GM06990 (cell line): ENCODE data around the gene CRYGS.
A peak's percentile ranks its signal among the peaks of the same experiment; 100 is the strongest.

Experiments
- DNase-seq: peaks from one replicate; pipeline ENCODE4 v3.0.0-alpha.2; 2011; ENCODE audit not compliant: insufficient read length; ENCODE audit errors: extremely low read depth
- H3K27me3 ChIP-seq: replicated peaks from 2 replicates; pipeline ENCODE4 v1.6.0; 2011; ENCODE audit warnings: low read length; ENCODE audit not compliant: control insufficient read depth, insufficient read depth
- H3K36me3 ChIP-seq: 2 replicates; pipeline ENCODE4 v1.5.1; 2011; ENCODE audit warnings: low read length; ENCODE audit not compliant: control insufficient read depth, insufficient read depth
- H3K4me3 ChIP-seq: replicated peaks from 2 replicates; pipeline ENCODE4 v1.5.1; 2011; ENCODE audit warnings: low read depth, mild to moderate bottlenecking, control low read depth, low read length
- TF ChIP-seq, protein P1 (sequence below): IDR thresholded peaks from 2 replicates; pipeline ENCODE4 v1.5.1; 2011; ENCODE audit warnings: low read length, control low read depth, mild to moderate bottlenecking, inconsistent platforms; ENCODE audit not compliant: insufficient read depth, poor library complexity, severe bottlenecking

CRYGS gene

GRCh38 chr3:186511702-186512101 is 32.5 kb downstream of the CRYGS start:
- H3K27me3 ChIP-seq = no peaks in the 10 kb centered on the region

DNA sequence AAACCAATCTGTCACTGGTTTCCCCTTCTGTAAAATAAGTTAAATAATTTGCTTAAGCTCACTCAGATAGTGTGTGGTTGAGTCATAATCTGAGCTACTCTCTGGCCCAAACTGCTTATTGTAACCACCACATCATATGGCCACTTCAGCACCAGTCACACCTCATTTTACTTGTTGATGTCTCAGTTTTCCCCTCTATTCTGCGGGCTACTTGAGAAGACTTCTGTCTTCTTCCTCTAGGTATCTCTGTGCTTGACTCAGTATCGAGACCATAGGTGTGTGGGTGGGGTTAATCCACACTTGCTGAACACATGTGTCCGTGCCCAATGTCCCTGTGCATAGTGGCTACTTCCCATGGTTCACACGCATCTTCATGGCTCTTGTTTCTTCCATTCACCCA is 32.9 kb downstream of the CRYGS start:
- H3K4me3 ChIP-seq = no peak overlapping the region
- DNase-seq = peak; percentile 67
- no peaks in the 10 kb centered on the region for H3K36me3 ChIP-seq
- no peaks in the 10 kb centered on the region for H3K27me3 ChIP-seq
- TF ChIP-seq, protein P1, sequence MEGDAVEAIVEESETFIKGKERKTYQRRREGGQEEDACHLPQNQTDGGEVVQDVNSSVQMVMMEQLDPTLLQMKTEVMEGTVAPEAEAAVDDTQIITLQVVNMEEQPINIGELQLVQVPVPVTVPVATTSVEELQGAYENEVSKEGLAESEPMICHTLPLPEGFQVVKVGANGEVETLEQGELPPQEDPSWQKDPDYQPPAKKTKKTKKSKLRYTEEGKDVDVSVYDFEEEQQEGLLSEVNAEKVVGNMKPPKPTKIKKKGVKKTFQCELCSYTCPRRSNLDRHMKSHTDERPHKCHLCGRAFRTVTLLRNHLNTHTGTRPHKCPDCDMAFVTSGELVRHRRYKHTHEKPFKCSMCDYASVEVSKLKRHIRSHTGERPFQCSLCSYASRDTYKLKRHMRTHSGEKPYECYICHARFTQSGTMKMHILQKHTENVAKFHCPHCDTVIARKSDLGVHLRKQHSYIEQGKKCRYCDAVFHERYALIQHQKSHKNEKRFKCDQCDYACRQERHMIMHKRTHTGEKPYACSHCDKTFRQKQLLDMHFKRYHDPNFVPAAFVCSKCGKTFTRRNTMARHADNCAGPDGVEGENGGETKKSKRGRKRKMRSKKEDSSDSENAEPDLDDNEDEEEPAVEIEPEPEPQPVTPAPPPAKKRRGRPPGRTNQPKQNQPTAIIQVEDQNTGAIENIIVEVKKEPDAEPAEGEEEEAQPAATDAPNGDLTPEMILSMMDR = no peak

More at GRCh38 chr3:186511702-186512101, 32.5 kb downstream of the CRYGS start:
- Histone ChIP-seq H3K36me3 (no peaks in the 10 kb centered on the region), H3K4me3 (no peak overlapping the region)
- TF ChIP-seq, protein P1 = no peak
- DNase-seq = no peak

GRCh38 chr3:186510374-186511079 is 33.7 kb downstream of the CRYGS start:
- H3K4me3 ChIP-seq = no peak overlapping the region
- H3K27me3 ChIP-seq = no peaks in the 10 kb centered on the region
- peak; percentile 59 for DNase-seq
- TF ChIP-seq, protein P1 = peak; percentile 36
- no peaks in the 10 kb centered on the region for H3K36me3 ChIP-seq

DNA sequence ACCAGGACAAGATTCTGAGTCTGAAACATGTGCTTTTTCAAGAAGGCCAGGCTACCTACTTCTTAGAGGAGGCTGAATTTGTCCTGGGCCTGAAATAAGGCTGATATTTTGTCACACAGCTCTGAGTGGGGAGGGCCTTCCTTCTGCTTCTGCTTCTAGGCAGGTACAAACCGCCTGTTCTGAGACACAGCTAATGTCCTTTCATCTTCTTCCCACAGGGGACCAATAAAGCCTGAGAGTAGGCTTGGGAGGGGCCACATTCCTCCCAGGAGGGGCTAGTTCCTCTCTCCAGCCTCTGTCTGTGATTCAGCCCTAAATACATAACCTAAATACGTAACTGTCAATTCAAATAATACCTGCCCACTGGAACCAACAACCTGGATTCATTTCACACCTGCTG is 34.8 kb downstream of the CRYGS start:
- TF ChIP-seq, protein P1 = no peak
- H3K4me3 ChIP-seq = no peak overlapping the region
- no peak for DNase-seq
- H3K36me3 ChIP-seq = no peaks in the 10 kb centered on the region
- no peaks in the 10 kb centered on the region for H3K27me3 ChIP-seq

DNA sequence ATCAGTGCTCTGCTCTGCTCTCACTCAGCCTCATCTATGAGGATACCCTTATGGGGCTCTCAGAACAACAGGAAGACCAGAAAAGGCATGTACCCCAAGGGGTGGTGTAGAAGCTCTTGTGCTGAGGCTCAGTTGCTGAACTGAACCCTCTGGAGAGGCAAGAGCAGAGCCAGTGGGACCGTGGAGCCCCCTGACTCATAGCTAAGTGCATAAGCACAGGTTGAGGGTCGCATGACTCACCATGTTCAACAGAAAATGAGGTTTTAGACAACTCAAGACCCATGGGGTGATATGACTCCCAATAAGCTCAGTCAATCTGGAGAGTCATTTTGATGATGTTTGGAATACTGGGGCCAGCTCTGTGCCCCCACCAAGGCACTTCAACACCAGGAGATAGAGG is 37.3 kb downstream of the CRYGS start:
- DNase-seq = no peak
- no peak overlapping the region for H3K4me3 ChIP-seq
- no peaks in the 10 kb centered on the region for H3K36me3 ChIP-seq
- TF ChIP-seq, protein P1 = no peak
- no peaks in the 10 kb centered on the region for H3K27me3 ChIP-seq

- no peak for DNase-seq
- TF ChIP-seq, protein P1 = no peak
- Histone ChIP-seq H3K27me3 (no peaks in the 10 kb centered on the region), H3K36me3 (no peaks in the 10 kb centered on the region), H3K4me3 (no peak overlapping the region)
Observed at GRCh38 chr3:186506191-186506739, 37.9 kb downstream of the CRYGS start.
